HG03139 (cell line): Measurements from ENCODE around the gene GPR146.

Experiments used
- ATAC-seq: cut with Tn5 transposase; IDR thresholded peaks from one replicate; pipeline ENCODE4 v1.9.1; 2021; ENCODE audit not compliant: unreplicated experiment

Gene GPR146

DNA sequence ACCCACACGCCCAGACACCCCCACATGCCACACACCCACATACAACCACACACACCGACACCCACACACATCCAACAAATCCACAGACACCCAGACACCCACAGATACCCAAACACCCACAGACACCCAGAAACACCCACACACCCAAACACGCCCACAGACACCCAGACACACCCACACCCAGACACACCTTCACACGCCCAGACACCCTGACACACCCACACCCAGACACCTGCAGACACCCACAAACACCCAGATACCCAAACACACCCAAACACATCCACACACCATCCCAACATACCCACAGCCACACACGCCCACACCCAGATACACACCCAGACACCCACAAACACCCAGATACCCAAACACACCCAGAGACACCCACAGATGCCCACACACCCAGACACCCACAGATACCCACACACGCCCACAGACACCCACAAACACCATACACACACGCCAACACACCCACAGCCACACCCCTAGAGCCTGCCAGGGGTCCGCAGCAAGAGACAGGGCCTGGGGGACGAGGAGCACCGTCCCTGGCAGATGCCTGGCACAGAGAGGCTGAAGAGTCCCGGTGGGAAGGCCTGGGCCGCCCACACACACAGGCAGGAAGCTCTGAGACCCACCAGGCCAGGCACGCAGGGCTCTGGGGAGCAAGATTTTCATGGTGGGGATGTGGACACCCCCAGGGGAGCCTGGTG is 32.9 kb upstream of the GPR146 start:
- ATAC-seq, result no peak

DNA sequence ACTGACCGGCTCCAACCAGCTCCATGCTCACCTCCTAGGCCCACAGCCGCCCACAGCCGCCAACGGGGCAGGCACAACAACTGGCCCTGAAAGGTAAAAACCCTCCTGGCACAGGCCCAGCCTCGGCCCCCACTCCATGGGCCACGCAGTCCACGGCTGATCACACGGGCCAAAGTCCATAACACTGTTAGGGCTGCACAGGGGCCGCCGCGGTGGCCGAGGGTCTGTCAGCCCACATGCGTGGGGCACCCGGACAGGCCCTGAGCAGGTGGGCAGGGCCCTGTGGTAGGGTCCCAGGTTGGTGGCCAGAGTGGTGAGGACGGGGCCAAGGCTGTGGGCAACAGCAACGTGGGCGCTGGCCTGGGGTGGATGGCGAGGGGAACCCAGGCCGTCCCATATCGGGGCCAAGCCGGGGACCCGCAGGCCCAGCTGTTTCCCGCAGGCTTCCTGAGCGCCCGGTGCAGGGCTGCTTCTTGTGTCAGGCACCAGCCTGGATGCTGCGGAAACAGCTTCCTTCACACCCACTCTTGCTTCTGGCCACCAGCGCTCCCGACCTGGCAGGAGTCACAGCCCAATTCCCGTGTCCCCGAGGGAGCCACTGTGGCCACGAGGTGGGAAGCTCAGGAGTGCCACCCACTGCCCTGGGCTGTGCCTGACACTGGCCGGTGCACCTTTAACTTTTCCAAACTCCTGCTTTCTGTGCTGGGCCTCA is 32.2 kb upstream of the GPR146 start:
- ATAC-seq, result no peak

DNA sequence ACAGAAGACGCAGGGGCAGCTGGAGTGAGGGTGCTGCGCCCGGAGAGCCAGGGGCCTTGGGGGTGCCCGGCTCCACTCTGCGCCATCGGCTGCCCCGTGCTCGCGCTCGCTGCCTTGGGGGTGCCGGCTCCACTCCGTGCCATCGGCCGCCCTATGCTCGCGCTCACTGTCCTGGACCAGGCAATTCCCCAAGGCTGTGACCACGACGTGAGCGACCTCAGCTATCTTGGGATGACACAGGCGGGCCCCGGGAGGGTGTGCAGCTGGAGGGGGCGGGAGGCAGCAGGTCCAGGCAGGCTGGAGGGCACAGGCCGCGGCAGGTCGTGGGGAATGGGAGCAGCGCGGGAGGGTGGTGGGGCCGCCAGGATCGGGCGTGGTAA is 31.6 kb upstream of the GPR146 start:
- no peak for ATAC-seq

DNA sequence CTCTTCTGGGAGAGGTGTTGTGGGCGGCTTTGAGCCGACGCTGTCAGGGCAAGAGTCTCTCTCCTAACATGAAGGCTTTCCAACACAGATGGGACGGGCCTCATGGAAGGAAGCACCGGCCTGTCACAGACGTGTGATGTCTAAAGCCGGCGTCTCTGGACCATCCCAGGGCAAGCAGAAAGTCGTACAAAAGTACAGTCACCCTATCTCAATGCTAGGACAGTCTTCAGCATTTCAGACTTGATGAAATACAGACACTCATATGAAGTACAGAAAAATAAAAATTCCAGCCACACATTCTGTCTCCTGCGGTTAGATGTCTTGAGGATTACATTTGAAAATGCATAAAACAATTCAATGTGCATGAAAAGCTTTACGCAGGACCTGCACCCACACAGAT is 30.8 kb upstream of the GPR146 start:
- no peak for ATAC-seq

DNA sequence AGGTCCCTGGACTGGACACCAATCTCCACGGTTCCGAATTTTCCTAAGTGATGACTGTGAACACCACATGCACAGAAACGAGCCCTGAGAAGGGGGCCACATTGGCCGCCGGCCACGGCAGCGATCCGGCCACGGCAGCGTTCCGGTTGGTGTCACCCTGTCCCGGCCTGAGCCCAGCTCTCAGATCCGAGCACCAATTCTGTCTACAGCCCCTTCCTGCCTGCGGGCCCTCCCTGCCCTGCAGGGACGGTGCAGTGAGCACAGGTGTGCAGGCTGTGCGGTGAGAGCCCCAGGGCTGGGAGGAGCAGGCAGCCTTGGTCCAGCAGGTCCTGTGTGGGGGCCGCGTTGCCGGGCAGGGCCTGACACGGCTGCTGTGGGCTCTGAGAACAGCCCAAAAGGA is 29.7 kb upstream of the GPR146 start:
- no peak for ATAC-seq

DNA sequence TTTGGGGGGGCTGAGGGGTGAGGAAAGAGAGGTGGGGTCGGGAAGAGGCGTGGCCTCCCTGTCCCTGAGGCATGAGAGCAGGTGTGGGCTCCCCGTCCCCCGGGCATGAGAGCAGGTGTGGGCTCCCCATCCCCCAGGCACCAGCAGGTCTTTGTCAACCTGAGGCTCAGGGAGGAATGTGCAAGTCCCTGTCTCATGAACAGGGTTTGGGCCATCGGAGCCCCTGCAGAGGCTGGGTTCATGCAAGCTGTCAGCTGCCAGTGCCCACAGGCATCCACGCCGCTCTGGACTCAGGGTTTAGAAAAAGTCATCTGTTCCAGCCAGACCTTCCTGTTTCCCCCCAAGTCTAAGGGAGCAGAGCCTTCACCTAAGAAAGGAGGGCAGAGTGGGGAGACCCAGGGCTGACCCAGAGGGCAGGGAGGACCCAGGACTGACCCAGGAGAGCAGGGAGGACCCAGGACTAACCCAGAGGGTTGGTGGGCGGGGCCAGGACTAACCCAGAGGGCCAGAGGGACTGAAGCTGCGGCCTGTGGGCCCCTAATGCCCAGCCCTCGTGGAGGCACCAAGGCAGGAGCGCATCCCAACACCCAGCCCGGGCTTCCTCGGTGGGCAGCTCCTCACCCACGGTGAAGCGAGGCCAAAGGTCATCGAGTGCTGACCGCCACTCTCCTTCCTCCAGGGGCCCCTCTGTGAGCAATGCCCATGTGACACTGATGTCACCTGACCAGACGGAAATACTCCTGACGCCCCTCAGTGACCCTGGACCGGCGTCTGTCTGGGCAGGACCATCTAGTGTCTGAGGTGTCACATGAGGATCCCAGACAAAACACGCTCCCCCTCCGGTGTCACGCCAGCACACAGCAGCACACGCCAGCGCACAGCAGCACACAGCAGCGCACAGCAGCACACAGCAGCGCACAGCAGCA is 28.9 kb upstream of the GPR146 start:
- ATAC-seq, result no peak

DNA sequence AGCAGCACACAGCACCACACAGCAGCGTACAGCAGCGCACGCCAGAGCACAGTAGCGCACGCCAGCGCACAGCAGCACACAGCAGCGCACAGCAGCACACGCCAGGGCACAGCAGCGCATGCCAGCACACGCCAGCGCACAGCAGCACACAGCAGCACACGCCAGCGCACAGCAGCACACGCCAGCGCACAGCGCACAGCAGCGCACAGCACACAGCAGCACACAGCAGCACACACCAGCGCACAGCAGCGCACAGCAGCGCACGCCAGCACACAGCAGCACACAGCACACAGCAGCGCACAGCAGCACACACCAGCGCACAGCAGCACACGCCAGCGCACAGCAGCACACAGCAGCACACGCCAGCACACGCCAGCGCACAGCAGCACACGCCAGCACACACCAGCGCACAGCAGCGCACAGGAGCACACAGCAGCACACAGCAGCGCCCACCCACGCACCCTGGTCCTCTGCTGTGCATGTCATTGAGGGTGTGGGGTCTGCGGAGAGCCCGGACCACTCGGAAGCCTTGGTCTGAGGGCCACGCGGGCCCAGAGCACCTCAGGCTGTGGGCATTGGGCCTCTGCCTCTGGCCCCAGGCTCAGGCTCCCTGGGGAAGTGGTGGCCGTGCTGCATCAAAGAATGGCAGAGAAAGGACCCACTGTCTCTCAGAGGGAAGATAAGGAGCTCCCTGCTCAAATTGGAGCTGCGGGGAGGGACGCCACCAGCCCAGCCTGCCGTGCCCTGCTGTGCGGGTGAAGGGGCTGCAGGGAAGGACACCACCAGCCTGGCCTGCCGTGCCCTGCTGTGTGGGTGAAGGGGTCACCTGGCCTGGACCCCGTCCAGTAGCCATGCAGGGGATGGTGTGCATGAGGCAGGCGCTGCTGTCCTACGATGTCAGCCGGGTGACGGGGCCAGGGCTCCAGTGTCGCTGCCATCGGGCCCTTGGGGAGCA is 27.5 kb upstream of the GPR146 start:
- no peak for ATAC-seq

DNA sequence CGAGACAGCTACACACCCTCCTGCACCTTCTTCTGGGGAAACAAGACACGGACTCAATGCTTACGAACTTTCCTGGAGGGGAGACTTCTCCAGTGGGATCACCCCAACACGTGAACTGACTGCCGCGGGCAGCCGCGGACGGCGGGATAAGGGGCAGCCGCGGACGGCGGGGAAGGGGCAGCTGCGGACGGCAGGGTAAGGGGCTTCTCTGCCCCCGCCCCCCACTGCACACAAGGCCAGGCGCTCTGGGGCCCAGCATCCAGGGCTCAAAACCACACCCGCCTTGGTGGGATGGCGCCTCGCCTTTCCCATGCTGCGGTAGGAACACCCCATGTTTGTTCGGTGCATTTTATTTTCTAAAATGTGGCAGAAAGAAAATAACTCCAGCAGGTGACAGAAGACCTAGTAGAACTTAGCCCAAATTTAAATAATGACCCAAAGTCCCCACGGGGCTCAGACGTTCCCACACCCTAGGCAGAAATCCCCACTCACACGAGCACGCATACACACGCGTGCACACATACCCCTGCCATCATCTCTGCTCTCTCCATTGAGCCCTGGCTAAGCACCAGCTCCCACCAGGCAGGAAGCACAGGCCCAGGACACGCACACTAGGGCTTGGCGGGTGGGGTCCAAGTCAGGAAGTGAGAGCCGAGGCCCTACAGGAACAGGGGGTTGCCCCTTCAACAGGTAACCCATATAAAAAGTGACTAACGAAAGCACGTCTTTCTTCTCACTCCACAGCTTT is 26.6 kb upstream of the GPR146 start:
- no peak for ATAC-seq

DNA sequence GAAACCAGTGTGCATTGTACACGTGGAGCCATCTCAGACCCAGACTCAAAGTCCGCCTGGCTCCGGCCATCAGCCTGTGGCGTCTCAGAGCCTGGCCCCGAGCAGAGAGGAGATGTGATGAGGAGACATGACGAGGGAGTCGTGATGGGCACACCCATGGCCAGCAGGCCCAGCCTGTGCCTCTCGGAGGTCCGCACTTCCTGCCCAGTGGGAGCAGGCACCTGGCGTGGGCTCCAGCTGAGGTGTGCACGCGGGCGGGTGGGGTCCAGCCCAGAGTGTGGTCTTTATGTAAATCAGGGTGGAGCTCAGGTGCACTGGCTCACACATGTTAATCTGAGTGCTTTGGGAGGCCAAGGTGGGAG is 26.0 kb upstream of the GPR146 start:
- ATAC-seq, result no peak

DNA sequence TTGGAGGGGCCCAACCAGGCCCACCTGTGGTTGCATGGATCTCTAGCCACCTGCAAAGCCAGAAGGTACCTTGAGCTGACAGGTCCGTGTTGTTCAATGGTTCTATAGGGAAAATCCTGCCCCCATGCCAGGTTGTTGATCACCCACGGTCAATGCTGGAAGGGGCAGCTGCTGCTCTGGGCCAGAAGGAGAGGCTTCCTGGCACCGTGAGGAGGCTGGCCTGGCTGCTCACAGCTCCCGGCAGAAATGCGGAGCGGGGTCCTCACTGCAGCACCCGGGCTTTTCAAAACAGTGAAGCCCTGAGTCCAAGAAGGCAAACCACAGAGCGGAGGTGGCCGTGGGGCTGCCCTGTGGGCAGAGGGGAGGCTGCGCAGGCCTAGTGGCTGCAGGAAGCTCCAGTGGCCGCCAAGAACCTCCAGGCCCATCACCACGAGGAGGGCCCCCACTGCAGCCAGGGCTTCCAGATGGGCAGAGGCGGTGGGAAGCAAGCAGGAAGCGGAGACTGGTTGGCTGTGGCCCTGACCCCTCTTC is 25.0 kb upstream of the GPR146 start:
- ATAC-seq, result no peak

DNA sequence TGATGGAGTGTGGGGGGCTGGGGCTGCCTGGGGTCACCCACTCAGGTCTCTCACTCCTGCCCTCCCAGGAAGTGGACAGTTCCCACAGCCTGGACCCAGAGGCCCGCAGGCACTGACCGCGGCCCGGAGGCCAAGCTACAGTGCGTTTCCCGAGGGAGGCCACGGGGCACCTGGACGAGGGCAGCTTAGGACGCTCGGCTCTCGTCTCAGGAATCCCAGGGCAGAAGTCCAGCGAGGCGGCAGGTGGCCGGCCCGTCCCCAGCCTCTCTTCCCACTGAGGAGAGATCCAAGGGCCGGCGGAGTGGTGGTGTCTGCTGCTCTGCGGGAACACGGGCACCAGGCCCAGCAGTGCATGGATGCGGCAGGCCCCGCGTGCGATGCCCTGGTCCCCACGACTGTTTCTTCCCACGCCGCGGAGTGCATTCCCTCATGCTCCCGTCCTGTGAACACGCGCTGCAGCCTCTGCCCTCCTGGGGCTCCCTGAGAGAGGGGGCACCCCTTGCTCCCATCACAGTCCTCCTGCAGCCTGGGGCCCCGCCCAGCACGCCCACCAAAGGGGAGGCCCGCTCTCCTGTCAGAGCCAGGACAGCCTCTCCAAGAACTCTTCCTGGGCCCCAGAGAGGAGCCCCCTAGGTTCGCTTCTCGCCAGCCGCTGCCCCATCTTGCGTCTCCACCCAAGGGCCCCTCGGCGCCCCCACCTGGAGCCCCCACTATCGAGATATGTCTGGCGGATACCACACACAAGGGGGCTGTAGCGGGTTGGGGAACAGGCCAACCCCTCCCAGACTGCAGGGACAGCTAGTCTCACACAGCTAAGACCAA is 24.3 kb upstream of the GPR146 start:
- ATAC-seq, result no peak

DNA sequence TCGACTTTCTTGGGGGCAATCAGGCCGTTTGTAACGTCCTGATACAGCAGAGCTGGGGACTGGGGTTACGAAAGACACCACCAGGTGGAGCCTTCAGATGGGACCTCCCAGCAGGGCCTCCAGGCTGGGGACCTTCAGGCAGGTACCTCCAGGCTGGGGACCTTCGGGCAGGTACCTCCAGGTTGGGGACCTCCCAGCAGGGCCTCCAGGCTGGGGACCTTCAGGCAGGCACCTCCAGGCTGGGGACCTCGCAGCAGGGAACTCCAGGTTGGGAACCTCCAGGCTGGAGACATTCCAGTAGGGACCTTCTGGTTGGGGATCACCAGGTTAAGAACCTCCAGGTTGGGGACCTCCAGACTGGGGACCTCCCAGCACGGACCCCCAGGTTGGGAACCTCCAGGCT is 23.5 kb upstream of the GPR146 start:
- ATAC-seq, result no peak

DNA sequence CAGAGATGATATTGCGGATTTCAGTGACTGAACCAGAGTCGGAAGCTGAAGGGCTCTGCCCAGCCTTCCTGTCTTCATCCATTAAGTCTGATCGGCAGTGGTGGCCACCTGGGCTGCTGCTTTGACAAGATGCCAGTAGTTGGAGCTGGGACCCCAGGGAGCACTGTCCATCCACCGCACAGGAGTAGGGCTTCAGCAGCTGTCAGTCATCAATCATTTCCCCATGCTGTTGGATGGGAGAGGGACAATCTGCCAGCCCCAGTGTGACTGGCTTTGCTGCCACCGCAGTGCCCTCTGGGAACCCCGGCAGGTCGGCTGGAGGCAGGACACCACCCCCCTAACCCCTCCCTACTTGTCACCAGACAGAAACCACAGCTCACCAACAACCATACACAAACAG is 23.0 kb upstream of the GPR146 start:
- ATAC-seq, result no peak

DNA sequence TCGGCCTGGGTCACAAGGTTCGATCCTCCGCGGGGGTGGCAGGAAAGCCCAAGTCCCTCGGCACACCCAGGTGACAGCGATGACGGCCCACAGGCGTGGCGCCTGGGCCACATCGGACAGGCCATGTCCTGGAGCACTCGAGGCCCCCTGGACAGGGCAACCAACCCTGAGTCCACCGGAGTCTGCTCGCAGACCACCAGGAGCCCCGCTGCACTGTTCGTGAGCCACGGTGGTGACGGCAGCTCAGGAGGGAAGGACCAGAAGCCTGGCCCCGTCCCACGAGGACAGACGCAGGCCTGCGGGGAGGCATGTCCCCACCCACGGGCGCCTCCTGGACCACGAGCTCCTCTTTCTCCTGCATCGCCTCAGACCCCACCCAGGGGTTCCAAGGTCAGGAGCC is 22.4 kb upstream of the GPR146 start:
- ATAC-seq, result no peak

DNA sequence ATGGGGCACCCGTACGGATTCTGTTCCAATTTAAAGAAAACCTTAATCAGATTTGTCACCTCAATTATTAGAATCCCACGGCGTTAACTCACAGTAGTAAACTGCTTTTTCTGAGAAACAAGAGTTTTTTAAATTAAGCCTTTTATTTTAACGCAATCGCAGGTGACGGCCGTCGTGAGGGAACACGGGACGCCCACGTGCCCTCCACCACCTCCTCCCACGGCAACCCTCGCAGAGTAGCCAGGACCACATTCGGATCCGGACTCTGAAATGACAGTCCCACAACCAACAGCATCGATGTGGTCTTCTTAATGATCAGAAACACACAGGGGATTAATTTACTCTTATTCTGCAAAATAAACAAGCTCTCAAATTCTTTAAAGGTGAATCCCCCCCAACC is 22.0 kb upstream of the GPR146 start:
- no peak for ATAC-seq

DNA sequence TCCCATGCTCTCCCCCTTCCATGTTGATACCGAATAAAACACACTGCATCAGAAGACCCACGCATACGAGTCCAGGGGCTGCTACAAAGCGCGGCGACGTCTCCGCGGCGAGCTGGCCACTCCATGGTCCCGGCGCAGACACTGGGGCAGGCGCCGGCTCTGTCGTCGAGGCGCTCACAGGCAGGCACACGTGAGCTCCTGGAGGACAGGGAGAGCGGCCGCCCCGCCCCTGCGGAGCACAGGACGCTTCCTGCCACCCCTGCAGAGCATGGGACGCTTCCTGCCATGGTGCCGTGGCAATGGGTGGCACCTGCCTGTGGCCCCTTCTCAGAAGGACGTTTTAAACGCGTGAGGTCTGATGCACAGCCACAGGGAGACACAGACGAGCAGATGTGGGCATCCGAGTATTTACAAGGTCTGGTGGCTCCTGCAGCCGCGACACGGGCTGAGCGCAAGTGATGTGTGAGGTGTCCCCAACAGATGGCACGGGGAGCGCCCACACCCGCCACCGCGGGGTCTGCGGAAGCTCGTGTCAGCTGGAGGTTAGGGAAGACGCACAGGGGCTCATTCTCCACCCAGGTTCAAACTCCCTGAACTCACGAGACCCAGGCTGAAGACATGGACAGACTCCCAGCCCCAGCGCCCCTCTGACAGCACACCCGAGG is 21.4 kb upstream of the GPR146 start:
- no peak for ATAC-seq

DNA sequence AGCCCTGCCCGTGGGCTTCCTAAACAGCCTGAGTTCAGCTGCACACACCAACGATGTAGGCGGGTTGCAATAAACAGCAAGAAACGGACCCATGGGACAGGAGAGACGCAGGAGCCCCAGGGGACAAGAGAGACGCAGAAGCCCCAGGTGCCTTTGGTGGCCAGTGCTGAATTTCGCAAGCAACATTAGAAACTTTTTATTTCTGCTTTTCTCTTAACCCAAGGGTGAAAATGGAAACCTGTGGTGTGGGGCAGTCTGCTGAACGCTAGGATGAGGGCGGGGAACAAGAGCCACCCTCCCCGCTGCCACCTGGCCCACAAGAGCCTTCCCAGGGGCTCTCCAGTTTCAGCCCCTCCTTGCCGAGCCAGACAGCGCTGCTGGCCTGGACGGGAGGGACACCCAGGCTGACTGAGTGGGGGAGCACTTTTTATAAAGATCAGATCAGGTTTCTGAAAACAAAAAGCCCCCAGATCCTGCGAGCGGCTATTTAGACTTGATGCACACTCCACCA is 20.0 kb upstream of the GPR146 start:
- peak; percentile 46 for ATAC-seq
